ENCODE results near the gene IL7R.

IL7R gene

GRCh38 chr5:35856765-35857351 is at the start of gene IL7R:
TSS of gene IL7R (plus strand) at chr5:35856891. CDS start at chr5:35856978, 87 bp downstream.
- no peak for DNase-seq

GRCh38 chr5:35810601-35811000 is 46.1 kb upstream of the IL7R start:
- peak; percentile 55 for DNase-seq

GRCh38 chr5:35811108-35811741 is 45.5 kb upstream of the IL7R start:
- no peak for DNase-seq

GRCh38 chr5:35813521-35813920 is 43.2 kb upstream of the IL7R start:
- DNase-seq: no peak

- DNase-seq: peak; percentile 40
These were observed 41.4 kb upstream of the IL7R start for GRCh38 chr5:35815089-35815936.

- DNase-seq: no peak
These were observed 39.7 kb upstream of the IL7R start for GRCh38 chr5:35816881-35817521.

GRCh38 chr5:35819026-35819425 is 37.7 kb upstream of the IL7R start:
- DNase-seq: no peak

- no peak for DNase-seq
These were observed 37.0 kb upstream of the IL7R start for GRCh38 chr5:35819668-35820067.

GRCh38 chr5:35820735-35821134 is 36.0 kb upstream of the IL7R start:
- DNase-seq: no peak

- DNase-seq: no peak
These were observed 35.2 kb upstream of the IL7R start for GRCh38 chr5:35821513-35821912.

- DNase-seq: no peak
These were observed 34.2 kb upstream of the IL7R start for GRCh38 chr5:35822511-35822910.

GRCh38 chr5:35823347-35824098 is 33.2 kb upstream of the IL7R start:
- no peak for DNase-seq

GRCh38 chr5:35826056-35826455 is 30.6 kb upstream of the IL7R start:
- DNase-seq: no peak

- DNase-seq: no peak
These were observed 30.1 kb upstream of the IL7R start for GRCh38 chr5:35826554-35826953.

- no peak for DNase-seq
These were observed 28.6 kb upstream of the IL7R start for GRCh38 chr5:35828082-35828598.

- peak; percentile 7 for DNase-seq
These were observed 26.1 kb upstream of the IL7R start for GRCh38 chr5:35830587-35830986.

GRCh38 chr5:35832762-35833161 is 23.9 kb upstream of the IL7R start:
- no peak for DNase-seq

- no peak for DNase-seq
These were observed 23.5 kb upstream of the IL7R start for GRCh38 chr5:35833224-35833623.

GRCh38 chr5:35835796-35836742 is 20.6 kb upstream of the IL7R start:
- DNase-seq: no peak

- no peak for DNase-seq
These were observed 18.2 kb upstream of the IL7R start for GRCh38 chr5:35838370-35839042.

GRCh38 chr5:35842856-35843255 is 13.8 kb upstream of the IL7R start:
- no peak for DNase-seq
